GM21723 (cell line): ENCODE results near the gene CERS4.
"Not testable (repeated sequence)": the region's sequence is repeated elsewhere in the genome, so short reads cannot be mapped to it uniquely, and the experiment has no call there.

Experiments
- ATAC-seq: cut with Tn5 transposase; IDR thresholded peaks from one replicate; pipeline ENCODE4 v1.9.1; 2021; ENCODE audit warnings: mild to moderate bottlenecking, moderate library complexity; ENCODE audit not compliant: unreplicated experiment

The CERS4 gene

DNA sequence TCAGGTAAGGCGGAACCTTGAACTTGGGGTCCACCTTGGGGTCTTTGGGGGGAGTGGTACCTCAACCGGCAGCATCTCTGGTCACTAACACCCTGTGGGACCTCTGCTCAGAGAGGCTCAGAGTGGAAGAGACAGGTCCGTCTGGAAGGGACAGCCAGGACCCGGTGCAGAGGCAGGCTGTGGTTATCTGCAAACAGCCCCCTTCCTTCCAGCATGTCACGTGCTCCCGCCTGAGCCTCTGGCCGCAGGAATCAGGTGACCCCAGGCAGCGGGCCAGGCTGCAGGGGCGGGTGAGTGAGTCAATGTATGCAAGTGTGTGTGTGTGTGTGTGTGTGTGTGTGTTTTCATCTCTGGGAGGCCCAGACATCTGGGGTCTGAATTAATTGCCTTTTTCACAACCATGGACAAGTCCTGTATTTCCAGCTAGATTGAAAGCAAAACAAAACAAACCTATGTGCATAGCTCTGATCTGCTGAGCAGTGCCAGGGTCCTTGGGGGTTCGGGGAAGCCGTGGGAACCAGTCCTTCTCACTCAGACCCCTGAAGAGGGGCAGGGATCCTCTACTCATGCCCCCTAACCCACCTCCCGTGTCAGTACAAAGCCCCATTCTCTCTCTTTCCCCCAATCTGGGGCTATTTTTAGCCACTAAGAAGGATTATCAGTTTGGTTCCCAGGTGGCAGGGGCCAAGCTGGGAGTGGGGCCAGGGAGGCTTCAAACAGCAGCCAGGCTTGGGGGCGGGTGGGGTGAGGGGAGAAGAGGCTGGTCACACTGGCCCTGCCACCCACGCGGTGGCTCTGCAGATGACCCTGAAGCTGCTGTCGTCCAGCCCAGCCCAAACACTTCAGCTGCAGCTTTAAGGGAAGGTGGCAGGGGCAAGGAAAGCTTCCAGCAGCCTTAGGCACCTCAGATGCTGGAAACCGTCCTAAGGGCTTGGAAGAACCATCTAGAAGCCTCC is 31.4 kb downstream of the CERS4 start:
- peak; percentile 76 for ATAC-seq

DNA sequence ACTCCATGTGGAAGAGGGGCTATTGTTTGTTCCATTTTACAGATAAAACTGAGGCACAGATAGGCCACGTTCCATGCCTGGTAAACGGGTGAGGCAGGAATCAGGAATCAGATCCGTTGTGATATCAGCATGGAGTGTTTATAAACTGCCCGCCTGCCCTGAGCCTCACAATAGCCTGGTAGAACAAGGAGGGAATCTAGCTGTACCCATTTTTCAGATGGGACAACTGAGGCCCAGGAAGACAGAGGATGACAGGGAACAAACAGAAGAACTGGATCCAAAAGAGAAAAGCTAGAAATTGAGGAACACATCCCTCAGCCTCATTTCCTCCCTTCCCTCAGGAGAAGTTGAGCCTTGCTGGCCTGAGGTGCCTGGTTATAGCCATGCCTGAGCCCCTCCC is 32.5 kb downstream of the CERS4 start:
- no peak for ATAC-seq

DNA sequence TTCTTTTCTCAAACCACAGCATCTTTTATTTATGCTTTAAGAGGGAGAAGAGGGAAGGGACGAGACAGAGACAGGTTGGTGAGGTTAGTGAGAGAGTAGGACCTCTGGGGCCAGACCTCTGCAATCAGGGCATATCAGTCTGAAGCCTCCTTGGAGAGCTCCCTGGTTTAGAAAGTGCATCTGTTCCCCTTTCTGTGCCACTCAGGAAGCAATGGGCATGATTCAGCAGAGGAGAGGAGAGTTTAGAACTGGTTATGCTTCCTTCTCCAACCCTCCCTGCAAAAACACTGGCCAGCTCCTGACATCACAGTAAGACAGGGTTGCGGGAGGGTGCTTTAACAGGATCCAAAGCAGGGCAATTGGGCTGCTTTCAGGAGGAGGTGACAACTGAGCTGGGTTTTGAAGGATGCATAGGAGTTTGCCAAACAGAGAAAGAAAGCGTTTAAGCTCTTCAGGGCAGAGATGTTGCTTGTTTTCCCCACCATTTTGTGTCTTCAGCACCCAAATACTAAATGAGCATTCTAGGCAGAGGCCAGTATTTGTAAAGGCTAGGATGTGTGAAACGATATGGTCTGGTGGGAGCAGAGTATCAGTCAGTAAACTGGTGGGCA is 33.1 kb downstream of the CERS4 start:
- ATAC-seq, result no peak

DNA sequence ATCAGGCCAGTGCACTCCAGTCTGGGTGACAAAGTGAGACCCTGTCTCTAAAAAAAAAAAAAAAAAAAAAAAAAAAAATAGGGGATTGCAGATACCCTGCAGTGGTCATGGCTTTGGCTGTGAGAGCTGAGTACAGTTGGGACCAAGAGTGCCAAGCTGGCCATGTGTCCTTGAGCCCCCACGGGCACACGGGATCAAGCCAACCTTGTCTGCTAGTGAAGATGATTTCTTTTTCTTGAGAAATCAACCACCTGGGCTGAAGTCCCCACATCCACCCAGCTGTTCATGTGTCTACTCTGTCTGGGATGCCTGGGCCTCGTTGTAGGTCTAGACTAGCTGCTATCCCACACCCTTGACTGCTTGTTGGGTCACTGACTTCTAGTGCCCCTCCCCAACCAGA is 34.0 kb downstream of the CERS4 start:
- no peak for ATAC-seq

DNA sequence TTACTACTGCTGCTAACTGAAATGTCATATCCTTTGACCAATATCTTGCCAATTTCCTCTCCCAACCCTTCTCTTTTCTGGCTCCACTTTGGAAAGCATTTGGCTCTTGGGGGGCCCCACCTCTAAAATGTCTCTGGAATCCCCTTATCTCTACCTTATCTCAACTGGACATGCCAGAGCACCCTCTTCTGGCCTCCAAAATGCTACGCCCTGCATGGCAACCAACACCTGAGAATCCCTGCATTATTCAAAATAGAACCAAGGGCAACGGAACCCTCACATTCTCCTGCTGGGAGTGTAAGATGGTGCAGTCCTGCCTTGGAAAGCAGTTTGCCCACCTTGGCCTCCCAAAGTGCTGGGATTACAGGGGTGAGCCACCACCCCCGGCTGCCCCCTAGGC is 35.3 kb downstream of the CERS4 start:
- ATAC-seq, result no peak

DNA sequence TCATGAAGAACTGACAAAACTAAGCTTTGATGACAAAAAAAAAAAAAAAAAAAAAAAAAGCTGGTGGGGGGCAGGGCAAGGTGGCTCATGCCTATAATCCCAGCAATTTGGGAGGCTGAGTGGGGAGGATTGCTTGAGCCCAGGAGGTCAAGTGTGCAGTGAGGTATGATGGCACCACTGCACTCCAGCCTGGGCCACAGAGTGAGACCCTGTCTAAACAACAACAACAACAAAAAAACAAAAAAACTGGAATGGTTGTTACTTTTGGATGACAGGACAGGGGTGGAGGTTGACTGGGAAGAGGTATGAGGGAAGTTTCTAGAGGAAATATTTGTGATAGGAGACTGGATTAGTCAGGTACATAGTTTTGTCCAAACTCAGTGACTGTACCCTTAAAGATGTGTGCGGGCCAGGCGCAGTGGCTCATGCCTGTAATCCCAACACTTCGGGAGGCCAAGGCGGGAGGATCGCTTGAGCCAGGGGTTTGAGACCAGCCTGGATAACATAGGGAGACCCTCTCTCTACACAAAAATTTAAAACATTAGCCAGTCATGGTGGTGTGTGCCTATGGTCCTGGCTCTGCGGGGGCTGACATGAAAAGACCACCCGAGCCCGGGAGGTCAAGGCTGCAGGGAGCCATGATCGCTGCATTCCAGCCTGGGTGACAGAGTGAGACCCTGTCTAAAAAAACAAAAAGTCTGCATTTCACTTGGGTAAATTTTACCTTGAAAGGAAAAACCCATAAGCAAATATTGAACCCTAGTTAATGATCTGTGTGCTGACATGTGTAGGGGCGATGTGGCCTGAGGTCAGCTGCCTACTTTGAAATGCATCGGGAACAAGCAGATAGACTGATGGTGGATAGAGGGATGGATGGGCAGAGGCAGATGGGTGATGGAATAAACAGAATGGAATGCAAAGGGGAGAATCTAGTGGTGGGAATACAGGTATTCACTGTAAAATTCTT is 37.0 kb downstream of the CERS4 start:
- ATAC-seq, result no peak

DNA sequence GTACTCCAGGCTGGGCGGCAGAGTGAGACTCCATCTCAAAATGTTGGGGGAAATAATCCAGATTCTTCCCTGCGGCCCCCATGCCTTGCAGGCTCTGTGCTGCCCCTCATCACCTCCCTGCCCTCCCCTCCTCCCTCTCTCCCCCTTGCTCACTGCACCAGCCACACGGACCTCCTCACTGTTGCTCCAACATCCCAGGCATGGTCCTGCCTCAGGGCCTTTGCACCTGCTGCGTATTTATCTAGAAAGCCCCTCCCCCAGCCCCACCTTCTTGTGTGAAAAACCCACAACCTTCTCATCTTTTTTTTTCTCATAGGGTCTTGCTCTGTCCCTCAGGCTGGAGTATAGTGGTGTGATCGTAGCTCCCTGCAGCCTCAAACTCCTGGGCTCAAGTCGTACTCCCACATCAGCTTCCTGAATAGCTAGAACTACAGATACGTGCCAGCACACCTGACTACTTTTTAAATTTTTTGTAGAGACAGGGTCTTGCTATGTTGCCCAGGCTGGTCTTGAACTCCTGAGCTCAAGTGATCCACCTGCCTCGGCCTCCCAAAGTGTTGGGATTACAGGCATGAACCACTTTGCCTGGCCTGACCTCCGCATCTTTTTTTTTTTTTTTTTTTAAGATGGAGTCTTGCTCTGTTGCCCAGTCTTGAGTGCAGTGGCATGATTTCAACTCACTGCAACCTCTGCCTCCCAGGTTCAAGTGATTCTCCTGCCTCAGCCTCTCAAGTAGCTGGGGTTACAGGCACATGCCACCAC is 38.1 kb downstream of the CERS4 start:
- ATAC-seq, result not testable (repeated sequence)

DNA sequence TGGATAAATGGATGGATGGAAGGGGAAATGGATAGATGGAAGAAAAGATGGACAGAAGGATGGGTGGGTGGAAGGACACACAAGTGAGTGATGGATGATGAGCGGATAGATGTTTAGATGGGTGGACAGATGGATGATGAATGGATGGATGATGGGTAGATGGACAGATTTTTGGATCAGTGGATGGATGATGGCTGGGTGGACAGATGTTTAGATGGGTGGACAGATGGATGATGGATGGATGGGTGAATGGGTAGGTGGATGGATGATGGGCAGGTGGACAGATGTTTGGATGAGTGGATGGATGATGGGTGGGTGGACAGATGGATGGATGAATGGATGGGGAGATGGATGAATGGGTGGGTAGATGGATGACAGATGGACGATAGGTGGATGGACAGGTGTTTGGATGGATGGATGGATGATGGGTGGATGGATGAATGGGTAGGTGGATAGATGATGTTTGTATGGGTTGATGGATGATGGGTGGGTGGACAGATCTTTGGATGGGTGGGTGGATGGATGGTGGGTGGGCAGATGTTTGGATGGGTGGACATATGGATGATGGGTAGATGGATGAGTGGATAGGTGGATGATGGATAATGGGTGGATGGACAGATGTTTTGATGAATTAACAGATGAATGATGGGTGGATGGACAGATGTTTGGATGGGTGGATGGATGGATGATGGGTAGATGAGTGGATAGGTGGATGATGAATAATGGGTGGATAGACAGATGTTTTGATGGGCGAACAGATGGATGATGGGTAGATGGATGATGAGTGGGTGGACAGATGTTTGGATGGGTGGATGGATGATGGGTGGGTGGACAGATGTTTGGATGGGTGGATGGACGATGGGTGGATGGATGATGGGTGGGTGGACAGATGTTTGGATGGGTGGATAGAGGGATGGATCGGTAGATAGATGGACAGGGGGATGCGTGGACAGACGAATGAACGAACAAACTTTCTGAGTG is 39.5 kb downstream of the CERS4 start:
- no peak for ATAC-seq

DNA sequence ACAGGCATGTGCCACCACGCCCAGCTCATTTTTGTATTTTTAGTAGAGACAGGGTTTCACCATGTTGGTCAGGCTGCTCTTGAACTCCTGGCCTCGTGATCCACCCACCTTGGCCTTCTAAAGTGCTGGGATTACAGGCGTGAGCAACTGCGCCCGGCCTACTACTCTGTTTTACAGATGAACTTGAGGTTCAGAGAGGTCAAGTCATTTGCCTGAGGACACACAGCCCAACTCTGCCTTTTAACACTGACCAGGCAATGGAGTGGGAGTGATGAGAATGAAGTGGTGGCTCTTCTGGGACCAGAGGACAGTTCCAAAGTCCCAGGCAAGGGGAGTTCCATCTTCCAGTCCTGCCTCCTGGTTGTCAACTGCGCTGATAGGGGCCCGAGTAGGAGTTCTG is 41.4 kb downstream of the CERS4 start:
- ATAC-seq, result no peak

DNA sequence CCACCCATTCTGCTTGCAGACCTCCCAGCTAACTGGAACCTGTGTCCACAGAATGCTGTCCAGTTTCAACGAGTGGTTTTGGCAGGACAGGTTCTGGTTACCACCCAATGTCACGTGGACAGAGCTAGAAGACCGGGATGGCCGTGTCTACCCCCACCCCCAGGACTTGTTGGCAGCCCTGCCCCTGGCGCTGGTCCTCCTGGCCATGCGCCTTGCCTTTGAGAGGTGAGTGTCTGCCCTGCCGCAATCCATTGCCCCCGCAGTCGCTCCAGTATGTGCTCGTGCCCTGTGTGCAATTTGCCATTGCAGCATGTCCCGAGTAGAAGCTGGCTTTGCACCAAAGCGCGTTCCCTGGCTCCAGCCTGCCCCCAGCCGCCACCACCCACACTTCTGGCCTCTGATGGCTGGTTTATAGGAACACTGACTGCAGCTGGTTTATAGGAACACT is 41.9 kb downstream of the CERS4 start:
- ATAC-seq, result no peak

DNA sequence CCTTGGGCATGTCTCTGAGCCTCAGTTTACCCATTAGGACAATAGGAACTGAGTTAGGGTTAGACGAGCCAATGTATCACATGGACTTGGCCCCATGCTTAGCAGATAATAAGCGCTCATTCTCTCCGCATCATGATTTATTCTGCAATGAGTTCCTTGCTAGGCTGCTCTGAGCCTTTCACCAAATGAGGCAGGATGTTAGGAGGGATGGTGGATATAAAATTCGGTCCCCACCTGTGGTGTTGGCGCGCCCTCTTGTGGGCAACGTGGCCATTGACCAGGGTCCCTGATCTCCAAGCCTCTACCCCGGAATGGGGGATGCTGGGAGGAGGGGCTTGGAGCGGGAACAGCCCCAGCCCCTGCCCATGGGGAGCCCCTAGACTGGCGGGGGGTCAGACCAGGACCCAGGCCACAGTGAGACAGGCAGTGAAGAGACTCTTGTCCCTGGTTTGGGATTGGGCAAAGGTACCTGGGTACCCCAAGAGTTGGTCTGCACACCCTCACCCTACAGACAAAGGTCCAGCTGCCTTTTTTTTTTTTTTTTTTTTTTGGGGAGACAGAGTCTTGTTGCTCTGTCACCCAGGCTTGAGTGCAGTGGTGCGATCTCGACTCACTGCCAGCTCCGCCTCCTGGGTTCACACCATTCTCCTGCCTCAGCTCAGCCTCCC is 43.9 kb downstream of the CERS4 start:
- ATAC-seq, result peak; percentile 43

DNA sequence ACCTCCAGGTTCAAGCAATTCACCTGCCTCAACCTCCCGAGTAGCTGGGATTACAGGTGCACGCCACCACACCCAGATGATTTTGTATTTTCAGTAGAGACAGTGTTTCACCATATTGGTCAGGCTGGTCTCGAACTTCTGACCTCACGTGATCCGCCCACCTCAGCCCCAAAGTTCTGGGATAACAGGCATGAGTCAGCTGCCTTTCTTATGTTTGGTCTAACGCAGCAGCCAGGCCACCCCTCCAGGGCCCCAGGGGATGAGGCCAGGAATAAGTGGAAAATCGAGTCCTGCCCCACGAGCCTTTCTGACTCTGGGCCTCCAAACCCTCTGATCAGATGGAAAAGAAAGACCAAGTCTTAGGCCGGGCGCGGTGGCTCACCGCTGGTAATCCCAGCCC is 44.5 kb downstream of the CERS4 start:
- ATAC-seq, result no peak

DNA sequence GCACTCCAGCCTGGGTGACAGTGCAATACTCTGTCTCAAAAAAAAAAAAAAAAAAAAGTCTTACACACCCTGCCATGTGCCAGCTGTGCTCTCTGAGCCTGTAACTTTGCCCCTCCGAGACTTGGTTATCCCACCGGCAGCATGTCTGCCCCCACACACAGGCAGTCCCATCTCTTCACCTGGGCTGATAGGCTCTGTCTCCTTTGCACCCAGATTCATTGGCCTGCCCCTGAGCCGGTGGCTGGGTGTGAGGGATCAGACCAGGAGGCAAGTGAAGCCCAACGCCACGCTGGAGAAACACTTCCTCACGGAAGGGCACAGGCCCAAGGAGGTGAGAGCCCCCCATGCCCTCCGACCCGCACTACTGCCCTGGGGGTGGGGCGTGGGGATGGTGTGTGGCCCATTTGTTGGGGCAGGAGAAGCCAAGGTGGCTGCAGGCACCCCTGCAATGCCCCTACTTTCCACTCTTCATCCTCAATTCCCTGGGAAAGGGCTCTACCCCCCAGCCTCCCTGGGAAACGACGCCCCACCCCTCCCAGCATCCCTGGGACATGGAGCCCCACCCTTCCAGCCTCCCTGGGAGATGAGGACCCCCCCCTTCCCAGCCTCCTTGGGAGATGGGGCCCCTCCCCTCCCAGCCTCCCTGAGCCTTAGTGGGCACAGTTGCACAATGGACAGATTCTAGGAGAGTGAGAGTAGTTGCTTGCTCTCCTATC is 45.3 kb downstream of the CERS4 start:
- ATAC-seq, result no peak

DNA sequence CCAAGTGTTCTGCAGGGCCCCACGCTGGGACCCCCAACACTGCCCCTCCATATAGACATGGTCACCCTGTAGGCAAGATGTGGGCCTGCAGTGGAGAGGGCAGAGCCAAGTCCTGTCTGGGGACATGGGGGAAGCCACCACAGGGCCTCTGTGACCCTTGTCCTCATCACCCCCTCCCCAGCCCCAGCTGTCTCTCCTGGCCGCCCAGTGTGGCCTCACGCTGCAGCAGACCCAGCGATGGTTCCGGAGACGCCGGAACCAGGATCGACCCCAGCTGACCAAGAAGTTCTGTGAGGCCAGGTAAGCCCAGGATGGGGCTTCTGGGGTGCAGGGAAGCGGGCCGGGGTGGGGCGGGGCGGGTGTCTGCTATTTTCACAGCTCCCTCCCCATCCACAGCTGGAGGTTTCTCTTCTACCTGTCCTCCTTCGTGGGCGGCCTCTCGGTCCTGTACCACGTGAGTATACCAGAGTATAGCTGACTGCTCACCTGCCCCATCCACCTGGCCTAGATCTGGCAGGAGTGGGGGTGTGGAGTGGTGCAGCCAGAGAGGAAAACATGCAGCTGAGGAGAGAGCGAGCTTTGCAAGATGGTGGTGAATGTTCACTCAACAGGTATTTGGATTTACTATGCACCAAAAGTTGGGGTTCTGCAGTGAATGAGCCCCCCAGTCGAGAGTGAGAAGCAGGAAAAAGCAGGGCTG is 46.4 kb downstream of the CERS4 start:
- ATAC-seq, result no peak

DNA sequence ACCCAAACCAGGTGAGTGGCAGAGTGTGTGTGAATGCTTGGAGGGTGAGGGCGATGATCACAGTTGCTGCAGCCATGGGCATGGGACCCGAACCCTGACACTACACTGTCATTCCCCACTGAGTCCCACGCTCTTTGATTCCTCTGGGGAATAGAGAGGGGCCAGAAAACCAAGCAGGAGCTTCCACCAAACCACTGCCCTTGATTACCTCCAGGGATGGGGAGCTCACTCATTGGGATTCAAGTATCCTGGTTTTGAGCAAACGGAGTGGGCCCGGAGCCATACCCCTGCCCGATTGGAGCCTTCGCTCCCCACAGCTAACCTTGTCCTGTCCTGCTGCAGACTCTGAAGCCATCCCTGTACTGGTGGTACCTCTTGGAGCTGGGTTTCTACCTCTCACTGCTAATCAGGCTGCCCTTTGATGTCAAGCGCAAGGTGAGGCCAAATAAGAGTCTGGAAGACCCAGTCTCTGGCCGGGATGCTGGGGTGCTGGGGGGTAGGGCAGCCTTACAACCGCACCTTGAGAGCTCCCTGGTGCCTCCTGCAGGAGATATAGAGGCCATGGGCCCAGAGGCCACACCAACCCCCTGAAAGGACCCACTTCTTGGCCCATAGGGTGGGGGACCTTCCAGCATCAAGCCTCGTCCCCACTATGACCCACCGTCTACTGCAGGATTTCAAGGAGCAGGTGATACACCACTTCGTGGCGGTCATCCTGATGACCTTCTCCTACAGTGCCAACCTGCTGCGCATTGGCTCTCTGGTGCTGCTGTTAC is 47.3 kb downstream of the CERS4 start:
- no peak for ATAC-seq

DNA sequence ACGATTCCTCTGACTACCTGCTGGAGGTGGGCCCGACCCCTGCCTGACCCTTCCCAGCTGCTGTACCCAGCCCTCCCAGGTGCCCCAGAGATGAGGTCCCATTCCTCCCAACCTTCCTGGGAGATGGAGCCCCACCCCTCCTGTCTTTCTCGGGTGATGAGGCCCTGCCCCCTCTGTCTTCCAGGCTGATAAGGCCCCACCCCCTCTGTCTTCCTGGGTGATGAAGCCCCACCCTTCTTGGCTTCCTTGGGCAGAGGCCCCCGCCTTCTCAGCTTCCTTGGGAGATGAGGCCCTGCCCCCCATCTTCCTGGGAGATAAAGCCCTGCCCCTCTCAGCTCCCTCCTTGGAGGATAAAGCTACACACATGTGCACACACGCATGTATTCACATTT is 47.9 kb downstream of the CERS4 start:
- no peak for ATAC-seq
